A549 treated with Hydrocortisone at 1 μM for 4 hours (cell line): ENCODE results near the gene NPAS2. TPM values are rescaled to one million over a fixed set of nuclear protein-coding genes. Genes with fewer than 3 reads are reported as not detected.

Source experiments
- total RNA-seq: library from RNA; stranded (reverse); fragments of 200-300 nt; extraction: Qiagen RNA extraction; gene quantifications from 5 replicates; pipeline ENCODE4 v1.2.3, GENCODE V29; 2022

The NPAS2 gene, protein sequence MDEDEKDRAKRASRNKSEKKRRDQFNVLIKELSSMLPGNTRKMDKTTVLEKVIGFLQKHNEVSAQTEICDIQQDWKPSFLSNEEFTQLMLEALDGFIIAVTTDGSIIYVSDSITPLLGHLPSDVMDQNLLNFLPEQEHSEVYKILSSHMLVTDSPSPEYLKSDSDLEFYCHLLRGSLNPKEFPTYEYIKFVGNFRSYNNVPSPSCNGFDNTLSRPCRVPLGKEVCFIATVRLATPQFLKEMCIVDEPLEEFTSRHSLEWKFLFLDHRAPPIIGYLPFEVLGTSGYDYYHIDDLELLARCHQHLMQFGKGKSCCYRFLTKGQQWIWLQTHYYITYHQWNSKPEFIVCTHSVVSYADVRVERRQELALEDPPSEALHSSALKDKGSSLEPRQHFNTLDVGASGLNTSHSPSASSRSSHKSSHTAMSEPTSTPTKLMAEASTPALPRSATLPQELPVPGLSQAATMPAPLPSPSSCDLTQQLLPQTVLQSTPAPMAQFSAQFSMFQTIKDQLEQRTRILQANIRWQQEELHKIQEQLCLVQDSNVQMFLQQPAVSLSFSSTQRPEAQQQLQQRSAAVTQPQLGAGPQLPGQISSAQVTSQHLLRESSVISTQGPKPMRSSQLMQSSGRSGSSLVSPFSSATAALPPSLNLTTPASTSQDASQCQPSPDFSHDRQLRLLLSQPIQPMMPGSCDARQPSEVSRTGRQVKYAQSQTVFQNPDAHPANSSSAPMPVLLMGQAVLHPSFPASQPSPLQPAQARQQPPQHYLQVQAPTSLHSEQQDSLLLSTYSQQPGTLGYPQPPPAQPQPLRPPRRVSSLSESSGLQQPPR
- 72.2 to 81.2 TPM (median 78.4 TPM) in 5 replicates for total RNA-seq

DNA sequence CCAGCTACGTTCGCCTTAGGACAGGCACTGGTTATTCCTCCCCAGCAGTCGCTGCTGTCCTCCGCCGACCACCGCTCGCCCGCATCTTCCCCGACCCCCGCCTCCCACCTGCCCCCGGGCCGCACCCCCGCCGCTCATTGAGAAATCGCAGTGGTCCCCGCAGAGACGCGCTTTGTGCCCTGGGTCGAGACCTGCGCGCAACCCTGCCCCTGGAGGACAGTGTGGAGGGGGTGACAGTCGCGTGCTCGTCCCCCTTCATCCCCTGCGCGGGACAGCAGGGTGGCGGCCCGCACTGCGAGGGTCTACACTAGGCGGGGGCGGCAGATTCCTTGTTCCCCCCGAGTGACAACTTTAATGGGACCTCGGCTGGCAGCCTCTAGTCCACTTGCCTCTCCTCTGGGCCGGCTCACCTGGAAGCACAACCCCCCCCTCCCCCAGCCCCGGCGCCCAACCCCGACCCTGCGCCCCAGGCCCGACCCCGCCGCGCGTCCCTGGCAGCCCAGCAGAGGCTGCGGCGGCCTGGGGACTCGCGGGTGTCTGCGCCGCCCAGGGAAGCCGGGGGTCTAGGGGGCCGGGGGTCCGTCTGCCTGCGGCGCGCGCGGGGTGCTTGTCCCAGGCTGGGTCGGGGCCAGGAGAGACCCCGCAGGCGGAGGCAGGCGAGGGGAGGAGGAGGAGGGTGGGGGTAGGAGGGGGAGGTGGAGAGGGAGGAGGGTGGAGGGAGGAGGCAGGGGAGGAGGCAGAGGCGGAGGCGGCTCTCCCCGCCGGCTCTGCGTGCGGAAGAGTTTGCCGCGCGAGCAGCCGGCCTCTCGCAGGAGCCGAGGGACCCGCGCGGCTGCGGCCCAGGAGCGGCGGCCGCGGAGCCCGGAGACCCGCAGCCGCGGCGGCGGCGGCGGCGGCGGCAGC is at the start of gene NPAS2:
Gene NPAS2, plus strand, starts transcription at position 770 of the 903 bp plus-strand sequence. CDS start 84,616 bp downstream, outside the sequence.

DNA sequence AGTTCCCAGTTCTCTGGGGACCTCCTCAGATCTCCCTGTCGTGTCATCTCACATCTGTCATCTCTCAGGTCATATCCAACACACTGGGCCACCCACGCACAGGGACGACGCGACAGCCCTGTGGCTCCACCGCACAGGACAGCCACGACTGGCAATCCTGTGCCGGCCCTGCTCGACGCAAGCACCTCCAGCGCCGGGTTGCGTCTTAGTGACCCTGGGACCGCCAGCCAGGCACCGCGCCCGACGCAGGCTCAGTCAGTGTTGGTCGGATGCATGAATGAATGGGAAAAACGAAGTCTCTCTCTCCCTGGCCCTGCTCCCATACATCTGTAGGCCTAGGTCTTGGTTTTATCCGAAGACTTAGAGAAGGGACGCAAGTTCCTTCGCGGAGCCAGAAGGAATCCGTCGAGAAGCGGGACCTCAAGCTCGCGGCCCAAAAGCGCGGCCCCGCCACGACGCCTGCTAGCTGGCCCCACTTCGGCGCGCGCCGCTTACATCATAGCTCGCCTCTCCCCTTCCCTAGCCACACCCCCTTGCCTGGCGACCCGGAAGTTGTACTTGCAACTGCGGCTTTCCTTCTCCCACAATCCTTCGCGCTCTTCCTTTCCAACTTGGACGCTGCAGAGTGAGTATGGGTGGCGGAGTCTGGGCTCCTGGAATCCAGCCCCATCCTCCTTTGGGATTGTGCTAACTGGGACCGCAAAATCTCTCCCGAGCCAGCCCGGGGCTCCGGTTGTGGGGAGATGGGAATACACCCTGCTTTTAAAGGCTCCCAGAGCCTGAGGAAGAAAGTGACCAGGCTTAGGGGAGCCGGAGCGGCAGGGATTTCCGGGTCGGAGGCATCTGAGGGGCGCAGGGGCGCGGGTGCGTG is 182.0 kb downstream of the NPAS2 start, which contains the start of gene RPL31:
Gene RPL31, plus strand, starts transcription at position 599 of the 871 bp plus-strand sequence. CDS start 413 bp downstream, outside the sequence.

Other genes starting within 250 kb of the NPAS2 start
- gene RPL31, start 182.2 kb downstream of the NPAS2 start, total RNA-seq, result 1,291 to 2,356 TPM (median 2,172 TPM) in 5 replicates